ENCODE data around the gene CD52.

The CD52 gene

DNA sequence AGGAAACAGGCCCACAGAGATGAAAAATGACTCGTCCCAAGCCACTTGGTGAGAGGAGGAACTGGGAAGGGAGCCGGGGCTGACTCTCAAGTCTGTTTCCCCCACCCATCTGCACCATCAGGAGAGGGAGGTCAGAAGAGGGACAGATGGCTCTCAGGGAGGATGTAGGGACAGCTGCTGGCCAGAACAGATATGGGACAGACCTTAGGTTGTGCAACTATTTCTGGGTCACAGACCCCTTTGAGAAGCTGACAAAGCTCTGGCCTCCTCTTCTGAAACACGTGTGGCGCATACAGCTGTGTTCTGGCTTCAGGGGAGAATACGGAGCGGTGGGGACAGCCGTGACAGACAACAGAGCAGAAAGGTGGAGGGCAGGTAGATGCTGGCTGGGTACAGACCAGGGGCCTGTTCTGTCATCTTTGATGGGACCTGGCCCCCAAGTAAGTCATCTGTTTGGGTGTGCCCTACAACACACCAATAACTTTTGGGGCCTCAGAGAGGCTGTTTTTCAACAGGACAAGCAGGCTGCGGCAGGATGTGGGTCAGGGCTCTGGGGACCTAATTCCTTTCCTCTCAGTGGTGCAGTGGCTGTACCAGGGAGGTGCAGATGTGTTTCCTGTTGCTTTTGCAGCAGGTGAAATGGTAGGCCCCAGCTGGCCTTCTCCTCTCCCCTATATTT lies 30.6 kb upstream of the CD52 start:
- TF ChIP-seq, protein P1, sequence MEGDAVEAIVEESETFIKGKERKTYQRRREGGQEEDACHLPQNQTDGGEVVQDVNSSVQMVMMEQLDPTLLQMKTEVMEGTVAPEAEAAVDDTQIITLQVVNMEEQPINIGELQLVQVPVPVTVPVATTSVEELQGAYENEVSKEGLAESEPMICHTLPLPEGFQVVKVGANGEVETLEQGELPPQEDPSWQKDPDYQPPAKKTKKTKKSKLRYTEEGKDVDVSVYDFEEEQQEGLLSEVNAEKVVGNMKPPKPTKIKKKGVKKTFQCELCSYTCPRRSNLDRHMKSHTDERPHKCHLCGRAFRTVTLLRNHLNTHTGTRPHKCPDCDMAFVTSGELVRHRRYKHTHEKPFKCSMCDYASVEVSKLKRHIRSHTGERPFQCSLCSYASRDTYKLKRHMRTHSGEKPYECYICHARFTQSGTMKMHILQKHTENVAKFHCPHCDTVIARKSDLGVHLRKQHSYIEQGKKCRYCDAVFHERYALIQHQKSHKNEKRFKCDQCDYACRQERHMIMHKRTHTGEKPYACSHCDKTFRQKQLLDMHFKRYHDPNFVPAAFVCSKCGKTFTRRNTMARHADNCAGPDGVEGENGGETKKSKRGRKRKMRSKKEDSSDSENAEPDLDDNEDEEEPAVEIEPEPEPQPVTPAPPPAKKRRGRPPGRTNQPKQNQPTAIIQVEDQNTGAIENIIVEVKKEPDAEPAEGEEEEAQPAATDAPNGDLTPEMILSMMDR (IDR thresholded peaks at IDR 0.05): no peak

DNA sequence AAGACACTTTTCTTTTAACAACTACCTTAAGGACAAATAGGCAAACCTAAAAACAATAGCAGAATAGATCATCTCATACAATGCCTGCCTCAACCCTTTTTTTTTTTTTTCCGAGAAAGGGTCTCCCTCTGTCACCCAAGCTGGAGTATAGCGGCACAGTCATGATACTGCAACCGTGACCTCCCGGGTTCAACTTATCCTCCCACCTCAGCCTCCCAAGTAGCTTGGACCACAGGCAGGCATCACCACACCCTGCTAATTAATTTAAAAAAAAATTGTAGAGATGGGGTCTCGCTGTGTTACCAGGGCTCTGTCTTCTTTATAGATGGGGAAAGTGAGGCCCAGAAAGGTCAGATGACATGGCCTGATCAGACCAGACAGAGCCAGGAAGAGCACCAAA lies 29.9 kb upstream of the CD52 start:
- TF ChIP-seq, protein P1 (IDR thresholded peaks at IDR 0.05): no peak

DNA sequence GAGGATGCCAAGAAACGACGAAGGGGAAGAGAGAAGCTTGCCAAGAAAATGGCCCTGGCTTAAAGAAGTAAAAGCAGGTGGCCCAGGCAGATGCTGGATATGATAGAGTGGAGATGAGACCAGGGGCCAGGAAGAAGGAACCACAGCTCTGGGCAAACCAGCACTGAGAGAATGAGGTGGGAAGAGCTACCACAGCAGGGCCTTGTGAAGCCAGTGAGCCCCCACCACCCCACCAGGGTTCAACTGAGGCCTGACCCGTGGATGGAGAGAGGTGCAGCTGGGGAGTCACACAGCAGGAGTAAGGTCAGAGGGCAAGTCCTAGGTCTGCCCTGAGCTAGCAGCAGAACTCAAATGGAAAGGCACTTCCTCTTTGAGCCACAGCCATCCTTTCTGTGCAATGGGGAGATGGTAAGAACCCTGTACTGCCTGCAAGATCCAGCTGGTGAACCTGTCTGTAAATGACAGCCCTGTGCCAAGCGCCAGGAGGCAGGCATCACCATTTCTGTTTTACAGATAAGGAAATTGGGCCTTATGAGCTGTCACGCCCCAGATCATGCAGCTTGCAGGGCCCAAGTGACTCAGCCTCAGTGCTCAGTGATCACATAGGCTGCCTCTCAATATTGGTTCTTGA lies 29.3 kb upstream of the CD52 start:
- TF ChIP-seq, protein P1 (IDR thresholded peaks at IDR 0.05): no peak

DNA sequence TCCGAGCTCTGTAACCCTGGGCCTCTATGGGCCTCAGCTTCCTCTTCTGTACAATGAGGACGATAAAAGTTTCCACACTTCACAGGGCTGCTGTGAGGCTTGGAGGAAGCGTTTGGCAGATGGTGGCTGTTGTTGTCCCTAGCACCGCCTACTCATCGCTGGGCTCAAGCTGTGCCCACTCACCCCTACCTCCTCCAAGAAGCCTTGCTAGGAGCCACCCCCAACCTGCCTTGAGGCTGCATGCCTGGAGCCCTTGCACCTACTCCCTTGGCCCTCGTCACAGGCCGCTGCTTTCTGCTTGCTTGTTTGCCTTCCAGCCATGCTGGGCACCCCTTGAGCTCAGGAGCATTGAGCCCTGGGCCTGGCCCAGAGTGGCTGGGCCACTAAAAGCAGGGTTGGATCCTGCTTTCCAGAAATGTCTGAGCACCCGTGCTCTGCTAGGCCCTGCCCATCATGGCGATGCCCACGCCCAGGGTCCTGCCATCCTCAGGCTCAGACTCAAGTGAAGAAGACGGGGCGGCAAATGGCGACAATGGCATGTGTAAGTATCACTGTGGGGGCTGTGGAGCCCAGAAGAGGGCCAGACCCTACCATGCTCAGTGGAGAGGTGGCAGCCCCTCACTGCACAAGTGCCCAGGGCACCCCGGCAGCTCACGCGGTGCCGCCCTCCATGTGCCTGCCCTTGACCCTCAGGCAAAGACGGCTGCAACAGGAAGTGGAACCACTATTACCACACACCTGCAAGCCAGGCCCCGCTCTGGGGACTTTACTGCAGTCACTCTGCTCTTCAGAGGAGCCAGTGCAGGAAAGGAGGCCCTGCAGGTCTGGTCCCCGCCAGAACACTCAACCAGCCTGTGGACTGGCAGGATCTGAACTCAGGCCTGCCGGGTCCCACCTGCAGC lies 28.3 kb upstream of the CD52 start:
- TF ChIP-seq, protein P1 (IDR thresholded peaks at IDR 0.05): no peak

DNA sequence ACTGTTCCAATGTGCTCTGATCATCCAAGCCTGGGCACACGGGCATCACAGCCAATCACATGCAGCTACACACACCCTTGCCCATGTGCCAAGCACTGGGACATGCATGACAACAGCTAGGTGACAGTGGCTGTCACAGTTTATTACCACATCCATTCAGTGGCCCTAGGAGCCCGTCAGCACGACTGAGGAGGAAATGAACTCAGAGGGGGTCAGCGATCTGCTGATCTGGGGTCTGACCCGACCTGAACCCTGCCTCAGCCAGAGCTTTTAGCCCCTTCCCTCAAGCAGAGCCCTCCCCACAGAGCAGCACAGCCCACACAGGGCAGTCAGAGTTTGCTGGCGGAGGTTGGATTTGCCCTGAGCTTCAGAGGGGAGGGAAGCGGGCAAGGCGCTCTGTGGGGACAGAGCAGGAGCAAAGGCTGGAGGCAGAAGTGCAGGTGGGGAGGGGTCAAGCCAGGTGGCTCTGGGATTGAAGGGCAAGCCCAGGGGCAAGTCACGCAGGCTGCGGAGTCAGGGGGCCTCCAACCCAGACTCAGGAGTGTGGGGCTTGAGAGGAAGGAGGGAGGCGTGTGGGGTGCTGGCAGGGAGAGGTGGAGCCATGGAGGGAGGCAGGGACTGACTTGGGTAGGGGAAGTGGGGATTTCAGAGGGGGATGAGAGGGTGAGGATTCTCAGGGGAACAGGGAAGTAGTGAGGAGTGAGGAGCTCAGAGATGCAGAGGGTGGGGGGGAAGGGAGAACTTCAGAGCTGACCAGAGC lies 27.5 kb upstream of the CD52 start:
- TF ChIP-seq, protein P1 (IDR thresholded peaks at IDR 0.05): no peak

DNA sequence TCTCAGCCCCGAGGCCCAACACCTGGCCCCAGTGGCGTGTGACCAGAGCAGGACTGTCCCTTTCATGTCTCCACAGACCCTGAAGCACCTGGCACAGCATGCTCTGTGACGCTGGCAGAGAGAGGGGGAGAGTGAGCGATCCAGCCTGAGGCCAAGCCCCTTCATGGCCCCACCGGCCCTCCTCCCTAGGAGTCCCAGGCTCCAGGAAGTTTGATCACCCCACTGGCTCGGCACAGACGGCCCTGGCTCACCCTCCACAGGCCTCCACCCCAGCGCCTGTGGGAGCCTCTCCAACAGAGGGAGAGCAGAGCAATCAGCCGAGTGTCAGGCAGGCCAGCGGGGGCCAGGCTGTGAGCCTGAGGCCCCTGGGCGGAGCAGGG lies 26.9 kb upstream of the CD52 start:
- TF ChIP-seq, protein P1 (IDR thresholded peaks at IDR 0.05): no peak

DNA sequence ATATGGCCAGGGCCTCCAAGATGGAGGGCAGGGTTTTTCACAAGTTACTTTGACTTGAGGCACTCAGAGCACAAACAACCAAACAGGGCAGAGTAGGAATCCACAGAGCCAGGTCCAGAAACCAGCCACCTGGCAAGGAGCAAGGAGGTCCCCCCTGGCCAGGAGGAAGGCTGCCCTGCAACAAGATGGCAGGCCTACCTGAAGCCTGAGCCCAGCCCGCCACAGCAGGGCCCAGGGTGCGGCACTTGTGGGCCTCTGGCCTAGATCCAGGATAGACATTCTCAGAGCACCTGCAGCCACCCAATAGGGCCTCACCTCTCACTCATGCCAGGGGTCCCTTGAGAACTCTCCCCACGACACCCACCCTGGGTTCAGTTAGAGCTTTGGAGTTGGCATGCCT lies 26.3 kb upstream of the CD52 start:
- TF ChIP-seq, protein P1 (IDR thresholded peaks at IDR 0.05): no peak
